Naive thymus-derived CD8-positive, alpha-beta T cell (primary cell): ENCODE results near the gene NCKAP5L. TPM values are rescaled to one million over a fixed set of nuclear protein-coding genes. Genes with fewer than 3 reads are reported as not detected.
"Not testable (repeated sequence)": the region's sequence is repeated elsewhere in the genome, so short reads cannot be mapped to it uniquely, and the experiment has no call there.

Experiments used
- ATAC-seq, 2 donors: fragments of 150-1000 bp; cut with Tn5 transposase in 1 of 2; sonication (Bioruptor Pico), chemical (Tn5 transposase) in 1 of 2; 1 replicate in 1 of 2; 2 replicates in 1 of 2; pipeline ENCODE4 v1.10.0; 2021; ENCODE audit warnings: mild to moderate bottlenecking in 2 of 2, moderate library complexity in 2 of 2
- POLR2A ChIA-PET: fragments of 350-600 bp; sonication (Branson Sonifier 250); formaldehyde crosslinking; loops from one replicate; lab custom pipeline; 2021; ENCODE audit warnings: antibody characterized with exemption; lab: Charles Lee
- DNase-seq, 10 donors: peaks; one replicate each; pipeline versions ENCODE4 v3.0.0 to v3.0.0-alpha.2; 2020 to 2022
- H3K27ac Mint-ChIP-seq, 10 donors: one replicate each; pipeline ENCODE4 v1.8.0; 2020 to 2022; ENCODE audit warnings: mild to moderate bottlenecking in 10 of 10, mixed read lengths in 10 of 10, moderate library complexity in 4 of 10, inconsistent platforms in 1 of 10
- H3K27me3 Mint-ChIP-seq, 5 donors: one replicate each; pipeline ENCODE4 v1.8.0; 2021 to 2022; ENCODE audit warnings: mixed read lengths in 5 of 5
- H3K36me3 Mint-ChIP-seq, 3 donors: one replicate each; pipeline ENCODE4 v1.8.0; 2020 to 2022; ENCODE audit warnings: mixed read lengths in 3 of 3, mild to moderate bottlenecking in 2 of 3, inconsistent platforms in 1 of 3
- H3K4me1 Mint-ChIP-seq, 4 donors: one replicate each; pipeline ENCODE4 v1.8.0; 2021 to 2022; ENCODE audit warnings: mixed read lengths in 4 of 4
- H3K4me3 Mint-ChIP-seq, 10 donors: one replicate each; pipeline ENCODE4 v1.8.0; 2020 to 2022; ENCODE audit warnings: mild to moderate bottlenecking in 10 of 10, mixed read lengths in 10 of 10, moderate library complexity in 6 of 10, inconsistent platforms in 1 of 10
- H3K9me3 Mint-ChIP-seq, 9 donors: one replicate each; pipeline ENCODE4 v1.8.0; 2020 to 2022; ENCODE audit warnings: mixed read lengths in 9 of 9, mild to moderate bottlenecking in 3 of 9, inconsistent platforms in 1 of 9, moderate library complexity in 1 of 9
- polyA plus RNA-seq, 3 donors: library from polyadenylated mRNA; unstranded; fragments of 300-500 nt; fragmentation: Illumina TruSeq; gene quantifications; one replicate each; pipeline ENCODE4 v1.2.3, GENCODE V29; 2021
- total RNA-seq, 8 experiments: library from RNA in 2 of 8; stranded (reverse) in 2 of 8; gene quantifications; one replicate each; pipeline ENCODE4 v1.2.3 and lab custom pipeline; 2021 to 2026

Gene NCKAP5L
- total RNA-seq (10 to 100 TPM; 13.0 to 14.2 TPM), polyA plus RNA-seq (1 to 10 TPM; 1.9 to 5.1 (median 2.4) TPM), total RNA-seq (lab: John Stamatoyannopoulos, UW) (19.9 to 34.2 (median 27.3) reads per million in 6 experiments)

GRCh38 chr12:49828133-49829091 lies at the start of gene NCKAP5L:
NCKAP5L (minus strand) TSS chr12:49828413; CDS start chr12:49804044, 24,369 bp downstream.
- peak within 1 kb of the TSS; percentile 80 to 100 (median 98) for H3K27ac Mint-ChIP-seq
- peak; percentile 89 to 97 (median 94) for DNase-seq
- peak; percentile 92 to 93 for ATAC-seq
- H3K4me1 Mint-ChIP-seq = peaks cover 25 to 47% (median 44%) of the 10 kb centered on the region in 4 donors
- H3K36me3 Mint-ChIP-seq = no peaks in the 10 kb centered on the region
- H3K27me3 Mint-ChIP-seq = no peaks in the 10 kb centered on the region
- POLR2A ChIA-PET = interaction anchor here (0.5 to 5.3 kb wide), 8 partner anchors 12 to 283 kb away, joined by 3 to 77 read pairs (median 4); partner anchors contain the start of genes BCDIN3D, PRPF40B and TMBIM6
- H3K4me3 Mint-ChIP-seq = peak within 1 kb of the TSS; percentile 84 to 100 (median 98)
- no peaks in the 10 kb centered on the region for H3K9me3 Mint-ChIP-seq

- Mint-ChIP-seq H3K9me3 (peaks cover 0 to 30% (median 0%) of the 10 kb centered on the region in 9 donors), H3K27ac (no peak overlapping the region), H3K36me3 (no peaks in the 10 kb centered on the region), H3K4me1 (peaks cover 0 to 11% (median 0%) of the 10 kb centered on the region in 4 donors), H3K4me3 (no peak overlapping the region), H3K27me3 (no peaks in the 10 kb centered on the region)
- POLR2A ChIA-PET = no interaction called here
- ATAC-seq (no peak), DNase-seq (no peak)
These were observed 48.9 kb upstream of the NCKAP5L start for GRCh38 chr12:49877066-49877465.

GRCh38 chr12:49876070-49876469 lies 47.9 kb upstream of the NCKAP5L start:
- H3K27ac Mint-ChIP-seq = no peak overlapping the region
- peaks cover 0 to 30% (median 0%) of the 10 kb centered on the region in 9 donors for H3K9me3 Mint-ChIP-seq
- H3K4me1 Mint-ChIP-seq = peaks cover 0 to 11% (median 0%) of the 10 kb centered on the region in 4 donors
- no peak overlapping the region for H3K4me3 Mint-ChIP-seq
- DNase-seq (no peak), ATAC-seq (no peak)
- POLR2A ChIA-PET = no interaction called here
- H3K36me3 Mint-ChIP-seq = no peaks in the 10 kb centered on the region
- no peaks in the 10 kb centered on the region for H3K27me3 Mint-ChIP-seq

- no peaks in the 10 kb centered on the region for H3K27me3 Mint-ChIP-seq
- peaks cover 0 to 7% (median 0%) of the 10 kb centered on the region in 4 donors for H3K4me1 Mint-ChIP-seq
- no peak overlapping the region for H3K4me3 Mint-ChIP-seq
- POLR2A ChIA-PET = no interaction called here
- peaks cover 0 to 28% (median 0%) of the 10 kb centered on the region in 9 donors for H3K9me3 Mint-ChIP-seq
- no peaks in the 10 kb centered on the region for H3K36me3 Mint-ChIP-seq
- H3K27ac Mint-ChIP-seq = no peak overlapping the region
- ATAC-seq = no peak
- no peak for DNase-seq
These were observed 47.0 kb upstream of the NCKAP5L start for GRCh38 chr12:49875115-49875720.

GRCh38 chr12:49874142-49874897 lies 46.1 kb upstream of the NCKAP5L start:
- Mint-ChIP-seq H3K36me3 (no peaks in the 10 kb centered on the region), H3K4me1 (peaks cover 0 to 6% (median 0%) of the 10 kb centered on the region in 4 donors), H3K27ac (peak overlapping the region in 1 of 10 donors; percentile 4), H3K9me3 (peaks cover 0 to 19% (median 0%) of the 10 kb centered on the region in 9 donors), H3K4me3 (no peak overlapping the region), H3K27me3 (no peaks in the 10 kb centered on the region)
- no peak for ATAC-seq
- DNase-seq = no peak
- POLR2A ChIA-PET = no interaction called here

- peaks cover 0 to 11% (median 0%) of the 10 kb centered on the region in 9 donors for H3K9me3 Mint-ChIP-seq
- DNase-seq = no peak
- H3K36me3 Mint-ChIP-seq = no peaks in the 10 kb centered on the region
- POLR2A ChIA-PET = no interaction called here
- no peak for ATAC-seq
- H3K27ac Mint-ChIP-seq = no peak overlapping the region
- no peak overlapping the region for H3K4me3 Mint-ChIP-seq
- H3K27me3 Mint-ChIP-seq = no peaks in the 10 kb centered on the region
- peaks cover 0 to 6% (median 0%) of the 10 kb centered on the region in 4 donors for H3K4me1 Mint-ChIP-seq
These were observed 45.2 kb upstream of the NCKAP5L start for GRCh38 chr12:49873361-49873934.

- no peak overlapping the region for H3K4me3 Mint-ChIP-seq
- no peak for DNase-seq
- no peaks in the 10 kb centered on the region for H3K36me3 Mint-ChIP-seq
- no peaks in the 10 kb centered on the region for H3K27me3 Mint-ChIP-seq
- H3K4me1 Mint-ChIP-seq = peaks cover 0 to 3% (median 1%) of the 10 kb centered on the region in 4 donors
- ATAC-seq = no peak
- H3K27ac Mint-ChIP-seq = peak overlapping the region in 1 of 10 donors; percentile 37
- POLR2A ChIA-PET = no interaction called here
- peaks cover 0 to 4% (median 0%) of the 10 kb centered on the region in 9 donors for H3K9me3 Mint-ChIP-seq
These were observed 44.6 kb upstream of the NCKAP5L start for GRCh38 chr12:49872781-49873181.

- no peak overlapping the region for H3K27ac Mint-ChIP-seq
- DNase-seq = no peak
- ATAC-seq = no peak
These were observed 44.2 kb upstream of the NCKAP5L start for GRCh38 chr12:49872381-49872780.

GRCh38 chr12:49871811-49872251 lies 43.6 kb upstream of the NCKAP5L start:
- DNase-seq, H3K4me3 Mint-ChIP-seq, H3K27ac Mint-ChIP-seq, H3K9me3 Mint-ChIP-seq, H3K4me1 Mint-ChIP-seq, ATAC-seq, POLR2A ChIA-PET, H3K36me3 Mint-ChIP-seq, H3K27me3 Mint-ChIP-seq: not testable (repeated sequence)

More at GRCh38 chr12:49872381-49872780, 44.2 kb upstream of the NCKAP5L start:
- H3K27me3 Mint-ChIP-seq = no peaks in the 10 kb centered on the region
- H3K36me3 Mint-ChIP-seq = no peaks in the 10 kb centered on the region
- H3K4me1 Mint-ChIP-seq = peaks cover 0 to 5% (median 1%) of the 10 kb centered on the region in 4 donors
- H3K4me3 Mint-ChIP-seq = no peak overlapping the region
- no peaks in the 10 kb centered on the region for H3K9me3 Mint-ChIP-seq
- POLR2A ChIA-PET = no interaction called here

- H3K4me1 Mint-ChIP-seq = peaks cover 0 to 5% (median 1%) of the 10 kb centered on the region in 4 donors
- H3K36me3 Mint-ChIP-seq = no peaks in the 10 kb centered on the region
- DNase-seq (no peak), ATAC-seq (no peak)
- H3K27me3 Mint-ChIP-seq = no peaks in the 10 kb centered on the region
- H3K4me3 Mint-ChIP-seq = no peak overlapping the region
- H3K9me3 Mint-ChIP-seq = no peaks in the 10 kb centered on the region
- no peak overlapping the region for H3K27ac Mint-ChIP-seq
- POLR2A ChIA-PET = no interaction called here
These were observed 43.0 kb upstream of the NCKAP5L start for GRCh38 chr12:49871263-49871561.

- Mint-ChIP-seq H3K4me3 (no peak overlapping the region), H3K27me3 (no peaks in the 10 kb centered on the region), H3K9me3 (no peaks in the 10 kb centered on the region), H3K27ac (peak overlapping the region in 3 of 10 donors; percentile 35 to 69 (median 57)), H3K36me3 (no peaks in the 10 kb centered on the region), H3K4me1 (peaks cover 0 to 5% (median 1%) of the 10 kb centered on the region in 4 donors)
- POLR2A ChIA-PET = interaction anchor here (0.6 kb wide), 1 partner anchor 1621 kb away, joined by 3 read pairs; no protein-coding TSS in a partner anchor
- ATAC-seq (no peak), DNase-seq (no peak)
These were observed 42.5 kb upstream of the NCKAP5L start for GRCh38 chr12:49870501-49871262.
